ENCODE measurements around the gene SLC8A3.
A peak's percentile ranks its signal among the peaks of the same experiment; 100 is the strongest.

SLC8A3 gene

DNA sequence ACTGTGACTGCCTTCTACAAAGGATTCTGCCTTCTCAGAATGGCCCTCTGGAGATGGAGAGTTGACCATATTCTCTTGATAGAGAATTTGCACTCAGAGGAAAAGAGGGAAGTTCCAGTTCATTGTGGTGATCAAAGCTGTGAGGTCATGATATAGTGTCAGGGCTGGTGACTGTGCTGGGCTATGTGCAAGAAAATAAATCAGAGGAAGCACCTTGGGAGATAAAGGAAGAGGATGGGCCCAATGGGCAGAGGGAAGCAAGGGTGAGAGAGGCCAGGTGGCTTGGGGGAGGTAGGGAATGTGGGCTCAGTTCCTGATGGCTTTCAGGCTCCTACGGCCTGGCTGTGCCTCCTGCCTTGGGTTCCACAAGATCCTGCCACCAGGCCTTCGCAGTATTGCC is 145.8 kb downstream of the SLC8A3 start:
- no peaks in the 10 kb centered on the region for H3K9me3 Mint-ChIP-seq
- no peak overlapping the region for H3K4me3 Mint-ChIP-seq
- H3K27me3 Mint-ChIP-seq: peaks cover 41% of the 10 kb centered on the region
- ATAC-seq: no peak
- H3K27ac Mint-ChIP-seq: no peak overlapping the region
- H3K4me1 Mint-ChIP-seq: no peaks in the 10 kb centered on the region
- H3K36me3 Mint-ChIP-seq: no peaks in the 10 kb centered on the region

DNA sequence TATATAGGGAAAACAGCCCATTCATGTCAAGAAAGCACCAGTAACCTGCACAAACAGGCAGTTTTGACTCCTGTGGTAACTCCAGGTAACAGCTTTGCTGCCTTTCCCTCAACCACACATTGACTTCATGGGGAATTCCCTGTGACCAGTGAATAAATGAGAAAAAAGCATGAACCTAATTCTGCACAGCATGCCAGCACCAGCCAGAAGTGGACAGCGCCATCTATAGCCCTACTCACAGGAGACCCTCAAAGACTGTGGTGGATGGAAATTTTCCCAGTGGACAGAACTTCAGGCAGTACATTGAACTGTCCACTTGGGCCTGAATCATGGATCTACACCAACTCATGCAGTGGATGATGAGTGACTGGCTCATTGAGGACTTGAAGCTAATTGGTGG is 152.1 kb downstream of the SLC8A3 start:
- Mint-ChIP-seq H3K9me3 (no peaks in the 10 kb centered on the region), H3K27me3 (peaks cover 44% of the 10 kb centered on the region), H3K4me1 (no peaks in the 10 kb centered on the region), H3K4me3 (no peak overlapping the region), H3K36me3 (no peaks in the 10 kb centered on the region), H3K27ac (no peak overlapping the region)
- ATAC-seq: no peak

DNA sequence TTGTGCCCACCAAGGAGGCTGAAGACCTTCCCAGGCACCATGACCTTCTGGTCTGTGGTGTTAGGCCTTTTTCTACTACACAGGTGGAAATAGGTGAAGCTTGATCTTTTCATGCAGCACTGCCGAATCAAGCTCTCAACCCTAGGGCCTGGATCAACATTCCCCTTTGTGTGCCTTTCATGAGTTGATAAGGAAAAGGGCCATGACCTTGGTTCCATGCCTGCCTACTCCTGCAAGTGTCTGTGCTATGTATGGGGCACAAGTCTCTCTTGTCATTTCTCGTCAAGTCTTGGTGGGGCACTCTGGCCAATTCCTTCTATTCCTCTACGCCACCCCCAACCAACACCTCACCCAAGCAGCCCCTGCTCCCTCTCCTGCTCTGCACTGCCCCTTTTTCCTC is 154.5 kb downstream of the SLC8A3 start:
- H3K27me3 Mint-ChIP-seq: peaks cover 48% of the 10 kb centered on the region
- H3K9me3 Mint-ChIP-seq: no peaks in the 10 kb centered on the region
- H3K27ac Mint-ChIP-seq: no peak overlapping the region
- H3K36me3 Mint-ChIP-seq: no peaks in the 10 kb centered on the region
- ATAC-seq: no peak
- H3K4me3 Mint-ChIP-seq: no peak overlapping the region
- H3K4me1 Mint-ChIP-seq: no peaks in the 10 kb centered on the region

DNA sequence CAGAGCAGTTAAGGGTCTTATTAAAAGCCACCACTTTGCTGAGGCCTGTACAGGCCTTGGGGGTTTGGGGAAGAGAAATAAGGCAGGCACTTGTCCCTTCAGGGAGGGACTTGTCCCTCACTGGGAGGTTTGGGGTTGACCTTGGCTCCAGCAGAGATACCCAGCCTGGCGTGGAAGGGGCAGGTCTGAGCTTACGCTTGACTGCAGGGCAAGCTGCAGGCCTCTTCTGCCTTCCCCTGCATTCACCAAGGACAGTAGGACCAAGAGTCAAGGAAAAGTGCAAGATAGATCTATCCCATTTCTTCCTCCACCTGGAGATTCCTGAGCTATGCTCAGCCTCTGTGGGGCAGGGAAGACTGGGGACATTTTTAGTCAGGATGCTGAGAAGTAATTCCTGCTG is 155.2 kb downstream of the SLC8A3 start:
- Mint-ChIP-seq H3K4me3 (no peak overlapping the region), H3K4me1 (no peaks in the 10 kb centered on the region), H3K27me3 (peaks cover 42% of the 10 kb centered on the region), H3K9me3 (no peaks in the 10 kb centered on the region), H3K27ac (no peak overlapping the region), H3K36me3 (no peaks in the 10 kb centered on the region)
- ATAC-seq: no peak

DNA sequence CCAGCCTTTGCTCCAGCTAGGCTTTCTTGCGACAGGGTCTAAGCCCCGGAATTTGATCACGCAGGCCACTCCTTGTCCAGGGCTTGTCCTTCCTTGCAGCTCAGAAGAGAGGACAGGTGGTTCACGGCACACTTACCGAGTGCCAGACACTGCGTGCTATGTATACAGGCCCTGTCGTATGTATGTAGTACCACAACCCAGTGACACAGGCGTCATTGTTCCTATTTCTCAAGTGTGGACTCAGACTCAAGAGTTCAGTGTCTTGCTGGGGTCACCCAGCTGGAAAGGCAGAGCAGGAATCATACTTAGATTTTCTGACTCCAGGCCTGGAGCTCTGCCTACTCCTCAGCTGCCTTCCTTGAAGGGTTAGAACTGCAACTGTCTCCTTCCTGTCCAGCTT is 155.6 kb downstream of the SLC8A3 start:
- no peak for ATAC-seq
- Mint-ChIP-seq H3K4me1 (no peaks in the 10 kb centered on the region), H3K27me3 (peaks cover 42% of the 10 kb centered on the region), H3K36me3 (no peaks in the 10 kb centered on the region), H3K4me3 (no peak overlapping the region), H3K9me3 (no peaks in the 10 kb centered on the region), H3K27ac (no peak overlapping the region)

DNA sequence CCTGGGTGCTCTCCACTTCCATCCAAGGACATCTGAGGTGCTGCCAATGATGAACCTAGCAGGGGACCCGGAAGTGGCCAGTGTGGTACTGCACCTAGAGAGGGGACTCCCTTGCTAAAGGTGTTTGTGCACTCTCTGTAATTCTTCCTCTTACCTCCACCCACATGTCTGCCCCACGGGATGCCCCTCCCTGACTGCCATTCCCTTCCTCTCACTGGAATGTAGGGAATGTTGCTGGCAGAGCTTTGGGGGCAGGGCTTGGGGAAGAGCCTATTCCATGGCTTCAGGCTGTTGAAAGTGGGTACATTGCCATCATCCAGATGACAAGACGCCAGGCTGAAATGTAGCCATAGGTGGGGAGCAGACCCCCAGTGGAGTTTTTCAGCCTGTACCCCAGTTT is 156.3 kb downstream of the SLC8A3 start:
- H3K27ac Mint-ChIP-seq: no peak overlapping the region
- peaks cover 42% of the 10 kb centered on the region for H3K27me3 Mint-ChIP-seq
- no peaks in the 10 kb centered on the region for H3K4me1 Mint-ChIP-seq
- no peak overlapping the region for H3K4me3 Mint-ChIP-seq
- H3K9me3 Mint-ChIP-seq: no peaks in the 10 kb centered on the region
- ATAC-seq: no peak
- H3K36me3 Mint-ChIP-seq: no peaks in the 10 kb centered on the region

DNA sequence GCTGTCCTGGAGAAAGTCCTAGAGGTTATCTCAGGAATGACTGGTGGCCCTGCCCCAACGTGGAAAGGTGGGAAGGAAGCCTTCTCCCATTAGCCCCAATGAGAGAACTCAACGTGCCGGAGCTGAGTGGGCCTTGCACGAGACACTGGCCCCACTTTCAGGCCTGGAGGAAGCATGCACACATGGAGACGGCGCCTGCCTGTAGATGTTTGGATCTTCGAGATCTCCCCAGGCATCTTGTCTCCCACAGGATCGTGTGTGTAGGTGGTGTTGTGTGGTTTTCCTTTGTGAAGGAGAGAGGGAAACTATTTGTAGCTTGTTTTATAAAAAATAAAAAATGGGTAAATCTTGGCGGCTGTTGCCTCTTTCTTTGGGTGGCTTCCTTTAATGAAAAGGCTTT is 156.7 kb downstream of the SLC8A3 start:
- Mint-ChIP-seq H3K4me1 (no peaks in the 10 kb centered on the region), H3K36me3 (no peaks in the 10 kb centered on the region), H3K27ac (no peak overlapping the region), H3K4me3 (no peak overlapping the region), H3K27me3 (peaks cover 42% of the 10 kb centered on the region), H3K9me3 (no peaks in the 10 kb centered on the region)
- ATAC-seq: no peak

DNA sequence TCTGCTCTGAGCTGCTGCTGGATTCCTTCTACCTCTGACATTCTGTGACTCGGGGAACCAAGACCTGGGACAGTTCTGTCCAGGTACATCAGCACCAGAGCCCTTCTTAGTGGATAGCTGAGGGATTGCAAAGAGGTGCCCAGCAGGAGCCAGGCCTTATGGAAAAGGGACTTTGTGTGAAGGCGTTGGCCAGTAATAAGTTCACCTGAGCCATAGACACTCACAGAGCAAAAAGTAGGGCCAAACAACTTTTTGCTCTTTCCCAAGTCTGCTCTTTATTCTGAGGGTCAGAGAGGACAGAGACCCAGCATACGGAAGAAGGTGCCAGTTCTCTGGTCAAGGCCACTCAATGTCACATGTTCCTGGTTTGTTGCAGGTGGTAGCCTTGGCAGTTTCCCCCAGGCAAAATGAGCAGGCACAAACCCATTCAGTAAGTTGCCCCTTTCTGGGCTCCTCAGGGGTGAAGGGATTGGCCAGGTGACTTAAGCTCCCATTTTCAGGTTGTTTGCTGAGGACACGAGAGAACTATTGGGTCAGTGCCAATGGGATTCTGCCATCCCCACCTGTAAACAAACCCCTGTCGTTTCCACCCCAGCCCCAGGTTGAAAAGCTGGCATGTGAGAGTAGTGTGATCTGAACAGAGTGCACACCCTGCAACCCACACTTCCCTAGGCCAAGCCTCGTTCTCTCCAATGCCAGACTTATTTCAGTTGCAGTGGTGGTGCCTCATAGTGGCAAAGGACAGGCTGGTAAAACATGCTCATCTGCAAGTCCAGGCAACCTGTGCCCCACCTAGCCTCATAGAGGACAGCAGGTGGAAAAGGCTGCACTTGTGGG is 159.2 kb downstream of the SLC8A3 start:
- no peak overlapping the region for H3K4me3 Mint-ChIP-seq
- H3K27ac Mint-ChIP-seq: no peak overlapping the region
- no peaks in the 10 kb centered on the region for H3K36me3 Mint-ChIP-seq
- no peaks in the 10 kb centered on the region for H3K9me3 Mint-ChIP-seq
- no peak for ATAC-seq
- peaks cover 38% of the 10 kb centered on the region for H3K27me3 Mint-ChIP-seq
- H3K4me1 Mint-ChIP-seq: no peaks in the 10 kb centered on the region

DNA sequence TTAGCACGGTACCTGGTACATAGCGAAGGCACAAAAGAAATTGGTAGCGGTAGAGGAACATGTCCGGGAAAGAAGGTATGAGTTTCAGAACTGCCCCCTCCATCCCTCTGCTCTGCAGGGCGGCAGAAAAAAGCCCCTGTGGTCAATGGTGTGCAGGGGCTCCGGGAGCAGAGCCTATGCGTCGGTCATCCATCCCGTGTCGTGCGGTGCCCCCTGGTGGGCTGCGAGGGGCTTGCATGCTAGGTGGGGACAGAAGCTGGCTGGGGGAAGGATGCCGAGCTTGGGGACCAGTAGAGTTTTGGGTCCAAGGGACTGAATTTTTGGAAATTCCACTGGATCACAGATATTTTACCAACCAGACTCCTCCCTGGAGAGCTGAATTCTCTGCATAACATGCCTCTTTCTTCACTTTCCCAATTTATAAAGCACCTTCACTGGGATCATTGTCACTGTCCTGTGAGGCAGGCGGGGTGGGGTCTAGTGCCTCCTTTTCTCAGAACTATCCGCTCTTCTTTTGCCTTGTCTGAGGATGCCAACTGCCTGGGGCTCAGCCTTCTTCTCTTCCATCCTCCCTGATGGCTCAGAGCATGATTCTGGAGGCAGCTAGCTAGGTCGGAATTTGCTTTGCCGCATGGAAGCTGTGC is 160.8 kb downstream of the SLC8A3 start:
- H3K4me1 Mint-ChIP-seq: no peaks in the 10 kb centered on the region
- ATAC-seq: peak; percentile 52
- H3K36me3 Mint-ChIP-seq: no peaks in the 10 kb centered on the region
- H3K9me3 Mint-ChIP-seq: no peaks in the 10 kb centered on the region
- no peak overlapping the region for H3K4me3 Mint-ChIP-seq
- peaks cover 22% of the 10 kb centered on the region for H3K27me3 Mint-ChIP-seq
- no peak overlapping the region for H3K27ac Mint-ChIP-seq

DNA sequence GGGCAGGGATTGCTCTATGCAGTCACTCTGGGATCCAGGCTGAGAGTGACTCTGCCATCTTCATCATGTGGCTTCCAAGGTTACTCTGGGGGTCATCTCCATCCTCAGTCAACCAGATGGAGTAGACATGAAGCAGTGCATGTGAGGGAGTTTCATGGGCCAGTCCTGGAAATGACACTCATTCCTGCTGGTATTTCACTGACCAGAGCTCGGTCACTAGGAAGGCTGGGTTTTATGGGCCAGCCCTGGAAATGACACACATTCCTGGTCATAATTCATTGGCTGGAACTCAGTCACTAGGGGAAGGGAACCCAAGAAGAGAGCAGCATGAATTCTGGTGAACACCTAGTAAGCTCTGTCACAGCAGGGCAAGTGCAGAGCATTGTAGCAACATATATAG is 164.9 kb downstream of the SLC8A3 start:
- Mint-ChIP-seq H3K27me3 (no peaks in the 10 kb centered on the region), H3K4me3 (no peak overlapping the region), H3K27ac (no peak overlapping the region), H3K9me3 (no peaks in the 10 kb centered on the region), H3K36me3 (no peaks in the 10 kb centered on the region), H3K4me1 (no peaks in the 10 kb centered on the region)
- ATAC-seq: no peak

DNA sequence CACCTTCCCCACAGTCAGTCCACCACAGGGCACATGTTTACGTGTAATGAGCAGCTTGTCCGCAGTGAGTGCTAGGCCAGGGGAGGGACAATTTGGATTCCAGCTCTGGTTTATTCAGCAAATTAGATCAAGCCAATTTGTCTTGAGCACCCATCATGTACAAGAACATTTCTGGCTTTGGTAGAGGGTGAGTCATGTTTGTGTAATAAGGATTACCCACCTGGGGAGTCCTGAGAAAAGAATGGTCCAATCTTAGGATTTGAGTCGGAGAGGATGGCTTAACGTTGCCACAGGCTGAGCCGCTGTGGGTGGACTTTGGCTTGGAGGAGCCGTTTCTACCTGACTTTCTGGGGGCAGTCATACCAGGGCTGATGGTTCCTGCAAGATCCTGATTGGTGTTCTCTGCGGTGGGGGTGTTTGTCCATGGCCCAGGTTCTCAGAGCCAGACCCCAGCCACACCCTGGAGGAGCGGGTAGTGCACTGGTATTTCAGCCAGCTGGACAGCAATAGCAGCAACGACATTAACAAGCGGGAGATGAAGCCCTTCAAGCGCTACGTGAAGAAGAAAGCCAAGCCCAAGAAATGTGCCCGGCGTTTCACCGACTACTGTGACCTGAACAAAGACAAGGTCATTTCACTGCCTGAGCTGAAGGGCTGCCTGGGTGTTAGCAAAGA is 165.8 kb downstream of the SLC8A3 start:
- Mint-ChIP-seq H3K4me3 (no peak overlapping the region), H3K36me3 (no peaks in the 10 kb centered on the region), H3K27me3 (no peaks in the 10 kb centered on the region), H3K9me3 (no peaks in the 10 kb centered on the region), H3K4me1 (no peaks in the 10 kb centered on the region), H3K27ac (no peak overlapping the region)
- ATAC-seq: no peak

DNA sequence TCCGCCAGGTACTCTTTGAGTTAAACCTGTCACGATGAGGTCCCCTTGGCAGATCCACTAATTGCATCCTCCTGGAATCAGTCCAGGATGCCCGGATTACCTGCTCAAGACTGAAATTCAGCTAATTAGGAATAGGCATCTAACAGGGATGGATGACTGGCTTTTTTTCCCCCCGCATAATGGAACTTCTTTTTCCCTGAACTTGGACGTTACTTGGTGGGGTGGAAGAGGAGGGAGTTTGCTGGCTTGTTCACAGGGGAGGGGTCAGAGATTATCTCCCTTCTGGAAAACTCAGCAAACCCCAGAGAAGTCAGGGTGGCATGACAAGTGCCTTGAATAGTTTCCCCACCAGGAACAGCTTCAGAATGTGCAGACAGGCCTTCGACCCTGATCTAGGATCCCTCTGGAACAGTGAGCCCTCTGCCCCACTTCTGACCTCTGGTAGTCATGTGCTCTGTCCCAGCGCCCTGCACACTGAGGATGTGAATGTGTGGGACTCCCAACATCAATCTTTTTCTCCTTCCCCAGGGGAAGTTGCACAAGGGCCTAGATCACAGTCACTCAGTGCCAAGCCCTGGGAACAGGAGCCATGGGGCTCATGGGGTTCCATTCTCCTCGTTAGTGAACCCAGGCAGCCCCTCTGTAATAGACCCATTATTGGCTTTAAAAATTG is 167.1 kb downstream of the SLC8A3 start:
- H3K4me3 Mint-ChIP-seq: no peak overlapping the region
- H3K9me3 Mint-ChIP-seq: no peaks in the 10 kb centered on the region
- no peak for ATAC-seq
- no peak overlapping the region for H3K27ac Mint-ChIP-seq
- H3K27me3 Mint-ChIP-seq: peaks cover 11% of the 10 kb centered on the region
- no peaks in the 10 kb centered on the region for H3K4me1 Mint-ChIP-seq
- no peaks in the 10 kb centered on the region for H3K36me3 Mint-ChIP-seq

DNA sequence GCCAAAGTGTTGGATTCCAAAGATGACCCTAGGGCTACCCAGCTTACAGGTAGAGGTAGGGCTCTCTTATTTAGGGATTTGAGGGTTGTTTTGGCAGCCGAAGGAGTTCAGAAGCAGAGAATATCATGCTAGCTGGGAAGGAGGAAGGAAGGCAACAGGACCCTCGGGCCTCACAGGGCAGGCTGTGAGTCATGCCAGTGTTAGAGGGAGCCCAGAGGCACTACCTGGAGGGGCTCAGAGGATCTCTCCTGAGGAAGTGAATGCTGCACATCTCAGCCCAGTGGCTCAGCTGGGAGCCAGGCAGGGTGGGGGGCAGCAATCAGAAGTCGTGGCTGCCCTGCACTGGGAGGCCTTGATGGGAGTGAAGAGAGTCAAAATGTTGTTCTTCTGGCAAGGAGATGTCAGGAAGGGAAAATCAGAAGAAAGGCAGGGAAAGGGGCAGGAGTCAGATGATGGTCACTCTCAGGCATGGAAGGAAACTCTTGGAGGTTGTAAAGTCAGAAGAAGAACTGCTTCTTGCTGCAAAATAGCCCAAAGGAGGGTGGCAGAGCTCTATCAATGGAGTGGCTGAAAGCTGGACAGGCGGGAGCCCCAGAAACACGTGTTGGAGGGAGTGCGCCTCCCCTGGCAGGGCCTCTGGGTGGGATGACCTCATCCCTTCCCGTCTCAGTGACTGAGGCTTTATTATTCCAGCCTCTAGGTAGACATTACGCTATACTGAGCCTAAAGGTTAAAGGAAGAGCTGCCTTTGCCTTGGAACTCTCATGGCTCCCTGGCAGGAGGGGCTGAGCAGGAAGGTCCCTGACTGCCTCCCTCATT is 168.2 kb downstream of the SLC8A3 start:
- Mint-ChIP-seq H3K4me3 (no peak overlapping the region), H3K27me3 (peaks cover 15% of the 10 kb centered on the region), H3K9me3 (no peaks in the 10 kb centered on the region), H3K27ac (no peak overlapping the region), H3K36me3 (no peaks in the 10 kb centered on the region), H3K4me1 (no peaks in the 10 kb centered on the region)
- ATAC-seq: no peak

DNA sequence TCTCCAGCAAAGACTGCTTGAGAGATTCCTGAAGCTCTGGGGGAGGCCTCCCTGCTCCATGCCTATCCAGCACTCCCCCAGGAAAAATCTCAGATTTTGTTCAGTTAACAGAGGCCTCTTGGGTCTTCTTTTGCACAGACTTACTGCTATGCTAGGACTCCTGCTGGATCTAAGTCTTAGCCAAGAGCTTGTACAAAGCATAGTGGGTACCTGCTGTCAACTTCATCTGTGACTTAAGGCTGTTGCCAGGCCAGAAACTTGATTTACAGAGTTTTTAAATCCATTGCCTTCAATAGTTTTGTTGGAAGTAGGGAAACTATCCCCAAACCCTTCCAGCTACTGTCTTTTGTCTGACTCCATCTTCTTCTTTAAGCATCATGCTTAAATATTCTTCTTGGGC is 169.1 kb downstream of the SLC8A3 start:
- Mint-ChIP-seq H3K27me3 (peaks cover 24% of the 10 kb centered on the region), H3K9me3 (no peaks in the 10 kb centered on the region), H3K27ac (no peak overlapping the region), H3K4me1 (no peaks in the 10 kb centered on the region), H3K36me3 (no peaks in the 10 kb centered on the region), H3K4me3 (no peak overlapping the region)
- no peak for ATAC-seq
